Ammon's horn (tissue), 1 donor: ENCODE measurements around the gene NOX5.

ENCODE experiments used
- DNase-seq: peaks from one replicate; pipeline ENCODE4 v3.0.0-alpha.2; 2016; ENCODE audit warnings: low spot score

NOX5 gene

DNA sequence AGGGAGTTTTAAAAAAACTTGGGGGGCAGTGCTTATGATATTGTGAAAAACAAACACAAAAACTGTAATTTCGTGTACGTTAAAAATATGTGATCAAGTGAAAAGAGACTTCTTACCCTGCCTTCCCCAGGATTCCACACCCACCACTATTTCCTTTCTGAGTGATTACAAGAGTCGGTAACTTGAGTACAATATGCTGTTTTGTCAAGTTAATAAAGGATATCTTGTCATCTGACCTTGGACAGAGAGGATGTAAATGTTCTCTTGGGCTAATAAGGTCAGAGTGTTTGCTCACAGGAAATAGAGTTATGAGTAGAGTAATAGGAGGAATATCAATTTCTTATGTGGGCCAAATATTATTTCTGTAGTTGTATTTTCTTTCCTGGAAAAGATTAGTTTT is 68.1 kb downstream of the NOX5 start:
- no peak for DNase-seq

DNA sequence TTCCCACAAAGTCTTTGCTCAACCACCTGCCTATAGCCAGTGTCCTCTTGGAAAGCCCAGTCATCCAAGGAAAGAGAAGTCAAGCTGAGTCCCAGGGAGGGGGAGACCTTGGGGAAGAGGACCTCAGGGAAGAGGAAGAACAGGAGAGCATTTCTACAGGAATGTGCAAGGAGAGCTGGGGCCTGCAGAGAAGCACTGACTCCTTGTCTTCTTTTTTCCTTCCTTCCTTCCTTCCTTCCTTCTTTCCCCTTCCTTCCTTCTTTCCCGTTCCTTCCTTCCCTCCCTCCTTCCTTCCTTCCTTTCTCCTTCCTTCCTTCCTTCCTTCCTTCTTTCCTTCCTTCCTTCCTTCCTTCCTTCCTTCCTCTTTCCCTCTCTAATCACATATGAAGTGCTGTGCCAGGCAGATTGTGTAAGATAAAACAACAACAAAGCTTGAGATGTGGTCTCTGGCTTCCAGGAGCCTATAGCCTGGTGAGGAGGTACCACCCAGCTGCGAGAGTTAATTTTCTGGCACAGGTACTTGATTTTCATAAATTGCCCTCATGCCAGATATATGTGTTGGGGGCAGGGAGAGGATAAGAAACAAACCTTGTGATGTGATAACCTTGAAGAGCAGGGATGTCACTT is 70.0 kb downstream of the NOX5 start:
- no peak for DNase-seq

DNA sequence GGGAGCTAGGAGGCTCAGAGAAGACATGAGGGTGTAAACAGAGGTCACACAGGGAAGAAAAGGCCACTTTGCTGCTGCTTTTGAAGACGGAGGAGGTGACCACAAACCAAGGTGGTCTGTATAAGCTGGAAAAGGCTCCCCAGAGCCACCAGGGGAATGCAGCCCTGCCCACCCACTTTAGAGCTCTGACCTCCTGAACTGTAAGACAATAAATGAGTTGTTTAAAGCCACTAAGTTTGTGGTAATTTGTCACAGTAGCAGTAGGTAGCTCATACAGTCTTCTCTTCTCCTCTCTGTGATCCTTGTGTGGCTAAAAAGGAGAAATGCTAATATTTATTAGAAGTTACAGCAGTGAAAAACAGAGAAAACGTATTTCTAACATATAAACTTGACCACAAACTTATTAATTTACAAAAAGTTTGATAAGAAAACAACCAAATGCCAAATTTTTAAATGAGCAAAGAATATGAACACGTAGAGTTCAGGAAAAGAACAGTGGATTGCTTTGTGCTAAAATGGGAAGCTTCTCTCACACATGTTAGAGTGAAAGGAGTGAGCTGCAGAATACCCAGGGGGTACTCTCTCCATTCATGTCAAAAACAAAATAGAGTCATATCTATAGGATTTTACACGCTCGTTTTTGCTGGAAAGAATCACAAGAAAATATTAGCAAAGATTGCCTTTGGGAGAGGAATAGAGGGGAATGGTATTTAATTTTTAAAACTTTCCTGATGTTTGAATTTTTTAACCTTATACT is 71.0 kb downstream of the NOX5 start:
- no peak for DNase-seq

DNA sequence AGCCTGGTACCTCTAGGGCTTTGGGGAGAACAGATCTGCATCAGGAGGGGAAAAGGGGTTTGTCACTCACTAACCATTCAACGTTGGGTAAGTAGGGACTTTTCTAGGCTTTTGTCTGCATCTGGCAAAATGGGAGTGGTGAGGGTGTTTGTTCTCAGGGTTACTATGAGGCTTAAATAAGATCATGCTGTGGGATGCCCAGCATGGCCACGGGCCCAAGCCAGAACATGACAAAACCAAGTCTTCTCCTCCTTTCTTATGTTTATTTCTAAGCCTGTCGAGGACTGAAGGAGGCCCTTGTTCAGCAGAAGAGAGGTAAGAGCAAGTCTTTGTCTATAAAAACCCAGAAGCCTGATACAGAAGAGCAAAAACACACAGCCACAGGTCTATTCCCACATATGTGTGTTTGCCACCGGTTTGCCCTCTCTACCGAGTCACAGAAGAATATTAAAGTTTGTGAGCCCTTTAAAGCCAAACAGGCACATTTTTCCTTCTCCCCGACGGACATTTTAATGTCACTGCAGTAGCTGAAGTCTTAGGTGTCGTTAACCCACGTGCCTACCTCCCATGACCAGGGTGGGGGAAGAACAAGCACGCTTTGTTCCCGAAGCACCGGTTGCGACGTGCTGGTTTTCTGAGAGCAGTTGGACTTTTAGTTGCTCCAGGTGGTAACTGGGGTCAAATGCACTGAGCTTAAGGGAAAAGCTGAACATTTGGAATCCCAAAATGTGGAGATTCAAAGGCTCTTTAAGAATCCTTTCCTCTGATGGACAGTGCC is 72.1 kb downstream of the NOX5 start:
- DNase-seq = no peak

DNA sequence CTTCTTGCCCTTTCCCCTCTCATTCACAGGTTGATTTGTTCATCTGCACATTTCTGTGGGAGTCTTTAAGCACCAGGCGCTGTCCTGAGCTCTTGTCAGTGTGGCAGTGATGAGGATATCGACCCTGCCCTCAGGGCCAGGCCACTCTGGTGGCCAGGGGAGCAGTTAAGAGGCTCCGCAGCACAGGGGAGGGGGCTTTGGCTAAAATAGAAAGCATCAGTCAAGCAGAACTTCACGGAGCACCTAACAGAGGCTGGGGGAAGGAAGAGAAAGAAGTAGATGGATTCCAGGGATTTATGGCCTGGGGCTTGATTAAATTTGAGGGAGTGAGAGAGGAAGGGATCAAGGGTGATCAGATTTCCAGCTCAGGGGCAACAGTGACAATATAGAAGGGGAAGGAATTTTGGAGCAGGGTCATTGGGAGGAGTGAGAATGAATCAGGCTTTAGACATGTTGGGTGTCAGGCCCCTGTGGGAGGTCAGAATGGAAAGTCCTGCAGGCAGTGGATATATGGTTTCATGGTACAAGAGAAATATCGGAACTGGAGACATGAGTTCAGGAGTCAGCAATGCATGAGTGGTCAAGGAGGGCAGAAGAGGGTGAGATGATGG is 73.0 kb downstream of the NOX5 start:
- no peak for DNase-seq

DNA sequence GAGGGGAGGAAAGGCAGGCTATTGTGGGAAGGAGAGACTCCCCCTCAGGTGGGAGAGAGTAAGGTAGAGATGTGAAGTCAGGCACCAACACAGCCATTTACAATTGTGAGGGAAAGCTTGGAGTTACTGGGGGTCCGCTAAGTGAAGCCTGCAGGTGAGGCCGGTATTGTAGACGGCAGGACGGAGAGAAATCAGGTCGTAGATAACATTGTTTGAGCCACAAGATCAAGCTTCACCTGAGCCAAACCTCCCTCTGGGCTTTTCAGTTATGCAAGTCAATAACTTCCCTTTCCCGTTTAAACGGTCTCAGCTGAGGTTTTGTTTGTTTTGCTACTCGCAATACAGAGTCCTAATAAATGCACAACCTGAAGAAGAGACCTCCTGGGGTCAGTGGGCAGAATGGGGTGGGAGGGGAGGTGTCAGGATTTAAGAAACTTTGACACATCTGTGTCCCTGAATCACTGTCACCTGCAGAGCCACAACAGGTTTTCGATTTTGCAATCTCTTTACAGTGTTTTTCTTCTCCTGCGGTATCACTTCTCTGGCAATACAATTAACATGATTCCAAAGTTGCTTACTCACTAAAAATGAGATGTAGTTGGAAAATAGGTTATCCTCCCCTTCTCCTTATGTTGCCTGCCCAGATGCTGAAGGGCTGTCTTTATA is 73.9 kb downstream of the NOX5 start:
- no peak for DNase-seq

DNA sequence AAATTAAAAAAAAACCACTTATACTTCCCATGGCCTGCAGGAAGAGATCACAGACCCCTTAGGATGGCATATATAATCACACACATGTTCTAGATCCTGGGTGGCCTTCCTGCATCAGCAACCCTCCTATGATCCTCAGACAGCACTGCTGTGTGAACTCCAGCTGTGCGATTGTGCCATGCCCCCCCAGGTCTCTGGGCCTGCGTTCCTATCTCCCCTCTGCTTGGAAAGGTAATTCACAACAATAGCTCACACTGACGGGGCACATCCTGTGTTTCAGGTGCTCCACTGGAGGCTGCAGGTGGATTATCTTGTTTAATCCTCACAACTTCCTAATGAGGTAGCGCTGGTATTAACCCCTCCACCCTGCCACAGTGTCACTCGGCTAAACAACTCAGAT is 74.8 kb downstream of the NOX5 start:
- no peak for DNase-seq

DNA sequence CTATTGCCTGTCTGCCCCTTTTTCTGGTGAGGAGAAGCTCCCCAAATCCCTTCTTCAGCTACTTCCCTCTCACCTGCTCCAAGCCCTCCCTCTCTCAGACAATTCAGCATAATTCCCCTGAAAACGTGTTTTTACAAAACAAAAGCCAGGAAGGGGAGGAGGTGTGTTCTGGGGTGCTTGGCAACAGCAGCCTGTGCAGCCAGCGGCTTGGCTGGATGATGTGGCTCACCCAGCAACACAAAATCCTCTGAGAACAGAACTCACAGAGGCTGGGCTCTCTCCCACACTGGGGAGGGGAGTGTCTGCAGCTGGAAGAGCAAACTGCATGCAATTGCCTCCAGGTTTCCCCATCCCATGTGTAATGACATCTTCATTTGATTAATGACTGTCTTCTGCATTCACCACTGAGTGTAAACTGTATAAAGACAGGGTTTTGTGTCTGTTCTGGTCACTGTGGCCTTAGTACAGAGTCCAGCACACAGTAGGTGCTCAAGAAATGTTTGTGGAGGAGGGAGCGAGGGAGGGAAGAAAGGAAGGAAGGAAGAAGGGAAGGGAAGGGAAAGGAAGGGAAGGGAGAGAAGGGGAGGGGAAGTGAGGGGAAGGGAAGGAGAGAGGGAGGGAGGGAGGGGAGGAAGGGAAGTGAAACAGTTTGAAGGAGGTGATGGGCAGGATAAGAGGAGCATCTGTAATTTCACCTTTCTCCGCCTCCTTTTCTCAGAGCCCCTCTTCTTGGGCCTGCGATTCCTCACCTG is 75.9 kb downstream of the NOX5 start:
- DNase-seq = no peak

DNA sequence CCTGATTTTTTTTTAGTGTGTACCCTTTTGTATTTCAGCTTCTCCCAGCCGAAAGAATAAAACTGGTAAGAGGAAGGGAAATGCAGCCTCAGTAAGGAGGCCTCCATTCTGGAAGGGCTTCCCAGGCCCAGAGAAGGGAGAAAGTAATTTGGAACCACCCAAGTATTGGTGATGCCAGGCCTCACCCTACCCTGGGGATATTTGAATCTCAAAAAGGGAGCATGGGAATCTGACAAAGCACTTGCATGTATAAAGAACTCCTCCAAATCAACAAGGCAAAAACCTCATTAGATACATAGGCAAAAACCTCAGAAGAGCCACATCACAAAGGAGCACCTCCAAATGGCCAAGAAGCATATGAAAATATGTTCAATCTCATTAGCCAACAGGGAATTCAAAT is 77.2 kb downstream of the NOX5 start:
- no peak for DNase-seq

DNA sequence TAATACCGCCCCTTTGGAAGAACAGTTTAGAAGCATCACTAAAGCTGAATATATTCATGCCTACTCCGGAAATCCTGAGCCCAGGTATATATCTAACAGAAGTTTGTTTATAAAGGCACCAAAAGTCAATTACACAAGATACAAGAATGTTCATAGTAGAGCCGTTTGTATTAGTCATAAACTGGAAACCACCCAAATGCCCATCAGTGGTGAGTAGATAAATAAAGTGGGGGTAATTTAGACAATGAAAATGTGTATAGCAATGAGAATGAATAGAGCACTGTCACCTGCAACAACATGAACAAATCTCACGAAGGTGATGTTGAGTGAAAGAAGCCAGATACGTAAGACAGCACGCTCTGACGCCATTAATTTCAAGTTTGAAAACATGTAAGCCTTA is 77.7 kb downstream of the NOX5 start:
- no peak for DNase-seq

DNA sequence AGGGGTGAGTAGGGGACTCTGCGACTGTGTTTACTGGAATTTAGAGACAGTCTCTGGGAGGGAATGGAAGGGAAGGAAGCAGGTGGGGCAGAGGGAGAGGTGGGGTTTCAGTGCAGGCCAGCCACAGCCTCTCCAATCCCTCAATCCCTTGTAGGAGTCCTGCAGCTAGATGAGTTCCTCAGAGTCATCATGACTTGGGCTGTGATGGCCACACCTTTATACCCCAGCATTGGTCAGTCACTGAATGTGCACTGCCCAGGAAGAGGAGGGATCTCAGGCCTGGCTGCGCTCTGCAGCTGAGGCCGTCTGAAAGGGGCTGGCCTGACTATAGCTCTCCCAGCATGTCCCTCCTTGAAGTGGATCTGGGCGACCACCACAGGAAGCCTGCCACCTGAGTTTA is 78.6 kb downstream of the NOX5 start:
- DNase-seq = no peak

DNA sequence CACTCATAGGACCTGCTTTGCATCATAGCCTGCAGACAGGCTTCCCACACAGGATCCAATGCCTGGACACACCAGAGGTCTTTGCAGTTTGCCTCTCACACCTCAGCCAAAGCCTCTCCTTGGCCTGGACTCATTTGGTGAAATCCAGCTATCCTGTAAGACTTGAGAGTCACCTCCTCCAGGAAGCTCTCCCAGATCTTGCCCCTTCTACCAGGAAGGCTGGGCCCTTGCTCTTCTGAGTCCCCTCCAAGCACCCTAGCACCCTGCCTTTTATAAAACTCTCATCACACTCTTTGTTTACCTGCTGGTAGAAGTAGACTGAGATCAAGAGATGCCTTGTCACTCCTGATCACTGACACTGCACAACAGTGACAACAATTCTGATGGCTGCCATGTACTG is 79.1 kb downstream of the NOX5 start:
- DNase-seq = no peak

DNA sequence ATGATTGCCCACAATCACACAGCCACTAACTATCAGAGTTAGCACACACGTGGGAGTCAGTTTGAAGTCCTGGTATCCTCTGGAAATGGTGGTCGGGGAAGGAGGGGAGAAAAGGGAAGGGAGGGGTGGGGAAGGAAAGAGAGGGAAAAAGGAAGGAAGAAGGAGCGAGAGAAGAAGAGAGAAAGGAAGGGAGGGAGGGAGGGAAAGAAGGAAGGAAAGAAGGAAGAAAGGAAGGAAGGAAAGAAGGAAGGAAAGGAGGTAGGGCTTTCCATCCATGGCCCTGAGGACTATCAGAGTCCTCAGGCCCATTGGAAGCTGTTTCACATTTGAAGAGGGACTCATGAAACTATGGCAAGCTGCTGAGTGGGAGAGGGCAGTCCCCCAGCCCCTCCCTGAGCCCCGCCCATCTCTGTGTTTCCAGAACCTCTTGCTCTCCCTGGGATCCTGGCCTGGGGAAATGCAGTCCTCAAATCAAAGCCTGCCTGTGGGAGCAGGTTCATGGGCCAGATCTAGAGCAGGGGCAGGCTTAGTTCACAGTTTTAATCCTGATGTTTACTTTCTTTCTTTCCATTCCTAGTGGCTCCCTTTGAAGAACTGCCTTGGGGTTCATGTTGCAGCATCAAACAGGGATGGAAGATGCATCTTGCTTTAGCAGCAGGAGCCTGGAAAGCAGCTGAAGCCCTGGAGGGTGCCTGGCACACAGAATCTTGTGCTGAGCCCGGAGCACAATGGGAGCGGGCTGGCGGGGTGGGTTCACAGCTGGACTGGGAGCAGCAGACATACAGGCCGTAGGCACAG is 79.8 kb downstream of the NOX5 start:
- DNase-seq = no peak

DNA sequence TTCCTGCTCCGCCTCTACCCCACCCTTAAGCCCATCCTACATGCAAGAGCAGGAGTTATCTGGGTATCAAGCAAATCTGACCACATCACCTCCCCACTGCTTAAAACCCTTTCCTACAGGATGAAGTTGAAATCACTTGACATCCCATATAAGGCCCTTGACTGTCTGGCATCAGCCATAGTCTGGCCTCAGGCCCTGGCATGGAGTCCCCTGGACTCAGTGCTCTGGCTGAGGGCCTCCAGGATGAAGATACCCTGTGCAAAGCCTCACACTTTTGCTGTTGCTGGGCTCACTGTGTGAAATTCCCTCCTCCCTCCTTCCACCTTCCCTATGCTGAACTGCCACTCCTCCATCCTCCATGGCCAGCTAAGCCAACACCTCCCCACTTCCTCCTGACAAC is 80.8 kb downstream of the NOX5 start:
- DNase-seq = no peak

DNA sequence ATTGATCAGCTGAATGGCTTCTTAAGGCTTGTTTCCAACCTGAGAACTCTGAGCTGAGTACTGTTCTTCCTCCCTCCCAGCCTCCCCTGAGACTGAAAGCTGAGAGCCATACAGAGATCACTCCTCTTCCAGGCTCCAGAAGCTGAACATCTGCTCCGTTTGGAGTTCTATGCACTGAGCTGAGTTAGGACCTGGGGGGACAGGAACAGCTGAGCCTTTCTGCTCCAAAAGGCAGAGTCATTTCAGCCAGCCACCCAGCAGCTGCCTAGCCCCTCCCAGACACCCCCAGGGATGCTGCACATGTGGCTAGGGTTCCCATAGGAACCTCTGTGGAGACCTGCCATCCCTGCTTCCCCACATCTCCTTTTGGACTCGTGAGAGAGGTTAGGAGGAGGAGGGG is 81.7 kb downstream of the NOX5 start:
- no peak for DNase-seq

DNA sequence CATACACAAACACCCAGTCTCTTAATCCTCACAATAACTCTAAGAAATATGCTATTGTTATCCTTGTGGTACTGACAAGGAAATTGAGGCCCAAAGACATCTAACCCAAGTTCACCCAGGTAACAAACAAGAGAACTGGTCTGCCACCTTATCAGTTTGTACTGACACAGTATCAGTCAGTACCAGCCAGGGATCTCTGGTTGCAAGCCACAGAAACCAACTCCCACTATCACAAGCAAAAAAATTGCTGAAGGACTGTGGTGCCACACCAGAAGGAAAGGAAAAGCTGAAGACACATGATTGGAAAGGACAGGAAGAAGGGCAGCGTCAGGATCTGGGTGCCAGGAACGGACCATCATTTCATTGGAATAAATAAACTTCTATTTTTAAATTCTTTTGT is 82.1 kb downstream of the NOX5 start:
- DNase-seq = no peak

DNA sequence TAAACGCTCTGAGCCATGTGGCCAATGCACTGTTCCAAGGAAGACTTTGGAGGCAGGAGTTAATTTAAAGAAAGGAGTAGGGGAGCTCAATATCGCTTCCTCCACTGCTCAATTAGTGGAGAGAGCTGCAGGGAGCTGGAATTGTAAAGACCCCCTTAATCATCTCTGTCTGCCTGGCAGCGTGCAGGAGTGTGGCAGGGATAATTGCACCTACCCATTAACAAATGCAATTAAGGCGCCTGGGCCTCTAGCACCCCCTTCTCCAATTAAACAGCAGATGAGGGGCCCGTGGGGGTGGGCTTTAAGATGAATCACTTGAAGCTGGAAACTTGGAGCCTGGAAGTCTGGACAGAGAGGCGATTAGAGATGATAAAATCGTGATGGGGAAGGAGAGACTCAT is 84.3 kb downstream of the NOX5 start:
- DNase-seq = no peak

DNA sequence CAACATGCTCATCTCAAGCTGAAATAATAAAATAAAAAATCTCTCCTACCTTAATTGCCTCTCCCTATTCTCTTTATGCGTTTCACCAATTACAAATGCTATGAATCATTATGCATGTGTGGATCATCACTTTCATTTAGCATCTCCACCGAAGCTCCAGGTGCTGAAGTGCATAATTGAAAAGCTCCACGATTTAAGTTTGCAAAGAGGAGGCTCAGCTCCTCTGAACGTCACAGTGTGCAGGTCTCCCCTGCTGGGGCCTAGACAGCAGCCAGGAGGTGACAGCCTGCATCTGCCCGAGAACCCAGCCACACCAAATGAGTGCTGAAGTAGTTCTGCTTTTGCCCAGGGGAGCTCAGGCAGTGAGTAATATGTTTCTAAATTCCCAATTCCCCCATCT is 85.4 kb downstream of the NOX5 start:
- no peak for DNase-seq

DNA sequence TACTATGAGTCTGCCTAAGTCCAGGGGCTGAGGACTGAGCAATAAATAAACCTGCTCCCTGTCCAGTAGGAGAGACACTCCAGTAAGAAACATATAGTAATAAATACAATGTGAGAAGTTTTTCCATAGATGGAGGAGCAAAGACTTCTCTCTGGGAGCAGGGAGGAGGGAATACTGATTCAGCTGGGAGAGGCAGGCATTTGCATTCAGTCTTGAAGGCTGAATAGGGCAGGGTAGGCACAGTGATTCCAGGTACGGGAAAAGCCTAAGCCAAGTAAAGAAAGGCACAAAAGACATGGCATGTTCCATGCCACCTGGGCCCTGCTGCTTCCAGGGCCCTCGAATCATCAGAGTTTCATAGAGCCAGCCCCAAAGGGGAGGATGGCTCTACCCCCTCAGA is 86.3 kb downstream of the NOX5 start:
- no peak for DNase-seq

DNA sequence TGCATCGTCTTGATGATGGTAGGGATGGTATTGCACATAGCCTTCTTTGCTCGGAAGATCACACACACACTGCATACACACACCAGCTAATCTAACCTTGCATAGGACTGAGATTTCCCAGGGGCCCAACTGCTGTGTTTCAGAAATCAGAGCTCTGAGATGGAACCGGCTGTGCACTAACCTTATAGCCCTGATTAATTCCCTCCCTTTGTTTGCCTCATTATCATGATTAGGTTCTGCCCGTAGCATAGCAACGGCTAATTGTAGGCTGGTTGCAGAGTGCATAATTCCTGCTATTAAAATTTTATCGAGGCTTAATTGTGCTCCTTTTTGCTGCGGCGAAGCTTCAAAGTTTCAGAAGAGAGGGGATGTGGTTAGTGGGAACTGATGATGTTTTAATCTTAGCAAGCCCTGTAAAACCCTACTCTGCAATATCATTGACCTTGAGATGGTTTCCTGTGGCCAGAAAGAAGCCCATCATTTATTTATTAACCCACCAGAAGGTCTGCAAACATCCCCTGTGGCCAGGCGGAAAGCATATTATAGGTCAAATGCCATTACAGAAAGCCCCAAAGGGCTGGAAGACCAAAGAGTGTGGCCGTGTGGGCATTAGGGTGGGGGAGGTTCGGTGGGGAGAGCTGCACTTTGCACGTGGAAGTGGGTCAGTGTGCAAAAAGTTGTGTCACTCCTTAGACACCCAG is 89.7 kb downstream of the NOX5 start:
- no peak for DNase-seq
